Activated CD4-positive, alpha-beta T cell treated with anti-CD3 and anti-CD28 coated beads, Interleukin-10, Interleukin-2, amounts not matched to agents 100 ng/mL and 50 ng/mL, durations not matched to agents 16 hours and 8 hours (primary cell): ENCODE results near the gene LHX4.
A peak's percentile ranks its signal among the peaks of the same experiment; 100 is the strongest.

Source experiments
- DNase-seq: peaks from one replicate; pipeline ENCODE4 v3.0.0-alpha.2; 2020

LHX4 gene

DNA sequence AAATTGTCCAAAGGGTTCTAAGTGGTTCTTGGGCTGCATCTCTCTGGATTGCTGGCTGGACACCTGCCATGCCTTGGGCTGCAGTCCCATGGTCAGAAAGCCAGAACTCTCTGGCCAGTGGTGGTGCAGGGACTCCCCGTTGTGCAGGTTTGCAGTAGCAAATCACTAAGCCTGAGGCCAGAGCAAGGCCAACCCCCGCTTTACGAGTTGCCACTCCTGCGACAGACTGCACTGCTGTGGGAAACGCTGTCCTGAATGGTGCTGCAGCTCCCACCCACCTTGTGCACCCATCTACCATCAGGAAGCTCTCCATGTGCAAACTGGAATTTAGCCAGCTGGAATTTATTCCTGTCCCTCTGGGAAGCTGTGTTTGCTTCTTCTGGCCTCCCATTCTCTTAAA is 45.7 kb downstream of the LHX4 start:
- DNase-seq, result no peak

DNA sequence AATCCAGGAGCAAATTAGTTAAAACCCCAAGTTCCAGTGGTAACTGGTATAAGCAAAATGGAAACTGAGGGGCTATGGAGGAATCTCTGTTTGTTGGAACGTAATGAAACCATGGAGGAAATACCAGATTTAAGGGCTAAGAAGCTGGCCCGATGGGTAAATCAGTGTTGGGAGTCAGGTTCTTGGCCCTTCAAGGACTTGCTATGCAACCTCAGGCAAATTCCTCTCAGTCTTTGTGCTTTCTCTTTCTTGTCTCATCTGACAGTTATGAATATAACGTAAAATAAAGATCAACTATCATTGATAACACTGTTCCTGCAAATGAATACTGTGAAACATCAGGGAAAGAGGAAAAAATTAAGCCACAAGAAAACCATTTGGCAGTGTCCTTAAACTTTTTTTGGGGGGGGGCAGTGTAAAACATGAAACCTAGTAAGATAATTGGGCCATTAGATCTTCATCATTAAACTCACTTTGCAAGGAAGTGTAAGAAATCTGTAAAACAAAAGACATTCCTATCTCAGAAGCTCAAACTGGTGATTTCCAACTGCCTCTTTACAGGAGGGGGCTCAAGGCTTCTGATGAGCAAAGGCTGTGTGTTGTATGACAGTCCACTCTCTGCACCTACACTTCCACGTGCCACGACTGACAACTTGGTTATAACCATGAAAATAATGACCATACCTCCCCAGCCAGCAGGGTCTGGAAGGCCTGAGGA is 47.6 kb downstream of the LHX4 start:
- DNase-seq, result no peak

DNA sequence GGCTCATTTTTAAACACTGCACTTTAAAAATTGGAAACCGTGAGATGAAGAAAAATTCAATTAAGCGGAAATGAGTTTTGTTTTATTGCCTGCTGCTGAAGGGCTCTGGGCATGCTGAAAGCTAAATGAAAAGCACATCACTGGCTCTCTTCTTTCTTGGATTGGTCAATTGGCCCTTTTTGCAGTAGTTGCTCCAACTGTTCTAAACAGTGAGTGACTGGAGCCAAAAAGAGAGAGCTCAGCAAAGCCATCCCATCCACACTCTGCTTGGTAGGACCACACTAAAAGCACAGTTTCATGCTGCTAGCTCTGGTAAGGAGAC is 48.1 kb downstream of the LHX4 start:
- no peak for DNase-seq

- DNase-seq, result no peak
These were observed 48.7 kb downstream of the LHX4 start for GRCh38 chr1:180278596-180279395.

GRCh38 chr1:180279651-180280050 is 49.6 kb downstream of the LHX4 start:
- no peak for DNase-seq

DNA sequence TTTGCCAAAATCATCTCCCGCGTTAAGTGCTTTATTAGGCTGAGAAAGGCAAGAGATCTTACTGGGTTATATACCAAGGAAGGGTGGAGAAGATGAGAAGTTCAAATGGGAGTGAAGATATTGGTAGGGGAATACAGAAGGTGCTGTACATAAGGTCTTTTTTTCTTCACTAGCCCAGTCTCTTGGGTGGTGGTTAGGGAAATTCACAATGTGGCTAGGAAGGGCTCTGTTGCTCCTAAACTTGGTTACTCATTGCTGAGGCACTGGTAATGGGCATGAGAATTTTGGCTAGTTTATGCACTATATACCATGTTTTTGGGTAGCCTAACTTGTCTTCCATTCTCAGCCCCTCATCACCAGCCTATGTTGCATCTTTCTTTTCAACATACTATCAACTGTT is 50.6 kb downstream of the LHX4 start:
- no peak for DNase-seq

DNA sequence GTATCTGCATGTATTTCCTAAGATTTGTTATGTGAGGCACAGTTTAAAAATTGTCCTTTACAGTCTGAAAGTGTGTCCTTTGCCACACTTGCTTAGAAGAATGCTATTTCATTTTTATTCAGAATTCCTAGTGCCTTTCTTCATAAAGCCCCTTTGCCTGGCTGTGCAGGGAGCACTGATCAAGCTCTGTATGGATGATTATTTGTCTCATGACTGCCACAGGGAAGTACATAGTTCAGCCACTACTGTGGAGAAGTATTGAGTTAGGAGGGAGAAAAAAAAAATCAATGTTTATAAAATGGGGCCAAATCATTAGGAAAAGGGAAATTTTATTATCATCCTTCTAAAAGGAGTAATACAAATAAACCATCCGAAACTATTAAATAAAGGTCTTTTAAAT is 51.4 kb downstream of the LHX4 start:
- DNase-seq, result no peak

GRCh38 chr1:180282401-180283044 is 52.5 kb downstream of the LHX4 start:
- no peak for DNase-seq

GRCh38 chr1:180283098-180283497 is 53.0 kb downstream of the LHX4 start:
- no peak for DNase-seq

GRCh38 chr1:180286417-180286816 is 56.4 kb downstream of the LHX4 start:
- no peak for DNase-seq

- DNase-seq, result no peak
These were observed 58.1 kb downstream of the LHX4 start for GRCh38 chr1:180287988-180288705.

DNA sequence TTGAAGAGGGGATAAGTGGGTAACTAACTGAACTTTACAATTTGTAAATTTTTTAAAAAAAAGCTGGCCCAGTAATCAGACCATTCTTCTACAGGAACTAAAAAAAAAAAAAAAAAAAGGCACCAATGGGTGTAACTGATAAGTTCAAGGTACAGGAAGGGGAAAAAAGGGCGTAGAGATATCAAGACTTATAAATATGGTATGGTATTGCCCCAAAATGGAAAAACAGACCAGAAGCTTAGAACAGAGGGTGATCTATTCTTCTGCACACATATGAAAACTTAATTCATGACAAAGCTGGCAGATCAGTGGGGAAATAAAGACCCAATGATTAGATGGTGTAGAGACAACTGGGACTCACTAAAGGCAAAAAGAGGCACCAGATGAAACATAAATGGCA is 58.9 kb downstream of the LHX4 start:
- no peak for DNase-seq

- DNase-seq, result no peak
These were observed 60.4 kb downstream of the LHX4 start for GRCh38 chr1:180290265-180291001.

DNA sequence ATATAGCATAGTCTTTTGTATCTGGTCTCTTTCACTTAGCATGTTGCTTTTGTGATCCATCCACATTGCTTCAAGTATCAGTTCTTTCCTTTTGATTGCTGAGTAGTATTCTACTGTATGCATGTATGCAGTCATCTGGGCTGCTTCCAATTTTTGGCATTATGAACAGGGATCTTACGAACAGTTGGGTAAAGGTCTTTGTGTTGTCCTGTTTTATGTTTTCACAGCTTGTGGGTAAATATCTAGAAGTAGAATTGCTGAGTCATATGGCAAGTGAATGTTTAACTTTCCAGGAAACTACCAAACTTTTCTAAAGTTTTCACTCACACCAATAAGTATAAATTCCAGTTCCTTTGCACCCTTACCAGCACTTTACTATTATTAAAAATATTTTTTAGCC is 60.9 kb downstream of the LHX4 start:
- peak; percentile 39 for DNase-seq

DNA sequence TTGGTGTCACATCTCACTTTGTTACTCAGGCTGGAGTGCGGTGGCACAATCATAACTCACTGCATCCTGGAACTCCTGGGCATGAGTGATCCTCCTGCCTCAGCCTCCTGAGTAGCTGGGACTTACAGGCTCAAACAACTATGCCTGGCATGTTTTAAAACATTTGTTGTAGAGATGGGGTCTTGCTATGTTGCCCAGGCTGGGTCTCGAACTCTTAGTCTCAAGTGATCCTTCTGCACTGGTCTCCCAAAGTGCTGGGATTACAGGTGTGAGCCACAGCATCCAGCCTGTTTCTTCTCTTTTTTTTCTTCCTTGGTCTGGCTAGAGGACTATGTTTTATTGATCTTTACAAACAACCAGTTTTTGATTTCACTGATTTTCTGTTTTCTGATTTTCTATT is 64.6 kb downstream of the LHX4 start:
- DNase-seq, result no peak

DNA sequence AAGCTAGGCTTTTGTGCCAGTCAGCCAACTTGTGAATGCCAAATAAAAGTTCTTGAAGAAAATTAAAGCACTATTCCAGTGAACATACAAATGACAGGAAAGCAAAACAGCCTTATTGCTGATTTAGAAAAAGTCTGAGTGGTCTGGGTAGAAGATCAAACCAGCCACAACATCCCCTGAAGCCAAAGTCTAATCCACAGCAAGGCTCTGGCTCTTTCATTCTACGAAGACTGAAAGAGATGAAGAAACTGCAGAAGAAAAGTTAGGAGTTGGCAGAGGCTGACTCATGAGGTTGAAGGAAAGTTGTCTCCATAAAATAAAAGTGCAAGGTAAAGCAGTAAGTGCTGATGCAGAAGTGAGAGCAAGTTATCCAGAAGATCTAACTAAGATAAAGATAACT is 65.9 kb downstream of the LHX4 start:
- DNase-seq, result no peak

DNA sequence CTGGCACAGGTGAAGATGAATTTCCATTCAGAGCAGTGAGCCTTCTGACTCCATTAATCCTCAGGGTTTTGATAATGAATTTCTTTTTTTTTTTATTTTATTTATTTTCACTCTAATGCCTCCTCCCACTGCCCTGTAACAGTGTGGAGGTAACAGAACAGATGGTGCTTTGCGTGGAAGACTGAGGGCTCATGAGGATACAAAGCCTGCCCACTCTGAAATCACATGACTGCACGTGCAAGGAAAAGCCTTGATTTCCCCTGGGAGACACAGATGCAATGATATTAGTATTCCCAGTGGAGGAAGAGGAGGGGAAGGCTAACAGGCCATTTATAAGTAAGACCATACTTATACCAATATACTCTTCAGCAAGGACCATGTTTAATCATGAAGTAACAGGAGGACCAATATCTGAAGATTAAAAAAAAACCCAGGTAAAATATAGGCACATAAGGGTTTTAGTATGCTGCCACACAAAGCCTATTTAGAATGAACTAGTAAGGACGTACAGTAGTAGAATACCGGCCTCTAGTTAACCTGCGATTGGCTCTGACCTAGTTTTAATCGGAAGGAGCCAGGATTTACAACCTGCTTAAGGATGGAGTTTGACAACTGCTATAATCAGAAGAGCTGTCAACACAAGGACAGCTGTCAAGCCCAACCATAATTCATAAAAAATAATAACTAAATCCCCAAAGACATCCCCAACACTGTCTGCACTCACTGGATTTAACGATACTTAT is 69.6 kb downstream of the LHX4 start:
- DNase-seq, result no peak

GRCh38 chr1:180301135-180301742 is 71.2 kb downstream of the LHX4 start:
- DNase-seq, result peak; percentile 8

DNA sequence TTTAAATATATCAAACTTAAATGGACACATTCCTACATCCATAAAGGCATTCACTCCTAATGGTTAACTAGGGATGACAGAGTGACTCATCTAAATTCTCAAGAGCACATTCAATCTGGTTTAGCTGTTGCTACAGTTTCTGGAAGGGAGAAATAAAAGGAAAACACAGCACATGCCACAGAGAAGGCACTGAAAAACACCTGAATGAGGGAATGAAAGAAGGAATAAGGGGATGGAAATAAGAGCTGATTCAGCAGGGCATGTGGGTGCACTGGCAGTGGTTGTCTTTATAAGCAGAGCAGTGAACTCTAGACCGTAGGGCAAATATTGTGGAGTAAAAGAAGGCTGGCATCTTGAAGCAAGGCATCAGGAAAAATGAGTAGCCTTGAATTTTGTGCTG is 79.3 kb downstream of the LHX4 start:
- DNase-seq, result no peak

DNA sequence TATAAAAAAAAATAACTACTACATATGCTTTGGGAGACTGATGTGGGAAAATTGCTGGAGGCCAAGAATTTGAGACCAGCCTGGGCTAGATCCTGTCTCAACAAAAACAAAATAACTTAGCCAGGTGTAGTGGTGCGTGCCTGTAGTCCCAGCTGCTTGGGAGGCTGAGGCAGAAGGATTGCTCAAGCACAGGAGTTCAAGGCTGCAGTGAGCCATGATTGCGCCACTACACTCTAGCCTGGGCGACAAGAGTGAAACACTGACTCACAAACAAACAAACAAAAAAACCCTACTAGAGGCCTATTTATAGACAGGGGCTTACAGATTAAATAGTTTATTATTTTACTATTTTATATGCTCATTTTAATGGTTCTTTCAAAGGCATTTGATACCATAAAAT is 80.0 kb downstream of the LHX4 start:
- no peak for DNase-seq

- DNase-seq, result no peak
These were observed 81.1 kb downstream of the LHX4 start for GRCh38 chr1:180311011-180311730.
